GM21360 (cell line): ENCODE measurements around the gene BBS9.
"Not testable (repeated sequence)": the region's sequence is repeated elsewhere in the genome, so short reads cannot be mapped to it uniquely, and the experiment has no call there.

Source experiments
- ATAC-seq: cut with Tn5 transposase; IDR thresholded peaks from one replicate; pipeline ENCODE4 v1.9.1; 2021; ENCODE audit warnings: mild to moderate bottlenecking, moderate library complexity; ENCODE audit not compliant: unreplicated experiment

The BBS9 gene

DNA sequence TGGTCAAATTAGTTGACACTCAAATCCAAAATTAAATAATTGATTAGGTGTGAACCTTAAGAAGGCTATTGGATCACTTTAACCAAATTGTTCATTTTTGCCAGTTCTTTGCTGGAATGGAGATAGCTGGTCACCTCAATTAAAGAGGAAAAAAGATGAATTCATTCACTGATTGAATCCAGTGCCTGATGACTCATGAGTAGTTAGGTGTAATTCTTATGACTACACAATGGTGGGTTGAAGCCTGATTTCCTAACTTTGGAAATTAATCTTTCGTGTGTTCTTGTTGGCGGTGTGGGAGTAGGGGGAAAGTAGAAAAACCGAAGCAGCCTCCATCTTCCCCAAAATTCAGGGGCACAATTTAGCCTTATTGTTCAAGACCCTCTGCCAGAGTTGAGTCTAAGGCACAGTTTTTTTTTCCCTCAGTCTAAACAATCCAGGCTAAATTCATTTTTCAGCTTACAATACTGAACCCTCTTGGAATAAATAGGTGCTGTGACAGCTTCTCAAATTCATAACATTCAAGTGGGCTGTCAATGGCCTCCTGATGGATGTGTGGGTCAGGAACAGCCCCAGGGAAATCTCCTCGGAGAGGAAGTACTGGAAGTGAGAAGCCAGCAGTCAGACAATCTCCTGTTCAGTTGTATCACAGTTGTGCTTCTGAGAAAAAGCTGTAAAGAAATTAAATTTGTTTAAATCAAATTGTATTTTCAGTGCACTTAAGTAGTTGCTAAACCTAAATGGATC lies 356.6 kb downstream of the BBS9 start:
- ATAC-seq = no peak

DNA sequence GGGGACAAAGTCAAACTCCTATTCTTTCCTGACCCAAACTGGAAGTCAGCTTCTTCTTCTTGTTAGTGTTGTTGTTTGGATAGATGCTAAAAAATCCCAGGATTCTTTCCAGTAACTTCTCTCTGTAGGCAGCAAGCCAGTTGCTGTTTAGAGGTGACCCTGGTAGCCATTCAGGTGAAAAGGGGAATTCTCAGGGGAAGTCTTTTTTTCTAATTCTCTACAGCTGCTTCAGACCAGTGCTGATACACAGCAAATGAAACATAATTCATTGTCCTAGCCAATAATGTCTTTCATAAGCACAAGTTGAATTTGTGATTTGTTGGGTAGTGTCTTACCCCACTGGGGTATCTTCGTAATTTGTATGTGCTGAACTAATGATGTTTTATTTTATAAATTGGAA lies 357.3 kb downstream of the BBS9 start:
- no peak for ATAC-seq

DNA sequence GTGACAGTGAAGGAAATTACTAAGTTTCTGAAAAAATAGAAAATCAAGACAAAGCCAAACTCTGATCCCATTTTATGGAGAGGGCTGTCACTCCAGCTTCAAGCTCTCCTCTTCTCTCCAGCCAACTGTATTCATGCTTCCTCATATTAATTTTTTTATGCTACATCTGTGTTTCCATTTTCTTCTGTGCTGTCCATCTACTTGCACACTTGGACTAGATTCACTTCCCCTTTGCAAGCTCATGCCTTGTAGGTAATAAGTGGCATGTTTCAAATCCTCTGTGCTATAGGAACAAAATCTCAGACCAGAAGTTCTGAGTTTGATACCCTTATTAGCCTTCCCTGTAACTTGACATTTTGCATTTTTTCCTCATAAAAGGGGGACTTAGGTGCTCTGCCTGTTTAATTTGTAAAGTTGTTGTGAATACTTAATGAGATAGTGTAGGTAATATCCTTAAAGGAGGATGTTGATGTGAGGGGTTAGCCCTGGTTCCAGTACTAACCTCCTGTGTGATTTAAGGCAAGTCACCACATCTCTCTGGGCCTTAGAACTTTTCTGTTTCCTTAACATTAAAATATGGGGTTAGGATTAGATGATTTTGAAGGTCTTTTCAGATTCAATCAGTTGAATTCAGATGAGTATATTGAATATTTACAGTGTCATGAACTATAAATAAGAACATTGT lies 358.8 kb downstream of the BBS9 start:
- peak; percentile 88 for ATAC-seq

DNA sequence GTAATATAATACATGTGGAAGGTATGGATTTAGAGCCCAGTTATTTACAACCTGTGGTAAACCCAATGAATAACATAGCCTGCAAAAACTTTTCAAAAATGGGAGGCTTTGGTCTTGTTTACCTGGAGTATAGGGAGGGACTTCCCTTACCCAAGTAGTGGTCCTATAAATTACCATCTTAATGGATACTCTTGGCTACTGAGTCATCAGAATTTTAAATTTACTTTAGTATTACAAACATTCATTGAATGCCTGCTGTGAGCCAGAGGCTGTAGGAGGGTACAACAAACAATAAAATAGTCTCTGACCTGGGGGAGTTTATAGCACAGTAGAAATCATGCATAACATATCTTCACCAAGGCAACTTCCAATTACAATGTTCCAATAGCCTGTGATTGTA lies 365.1 kb downstream of the BBS9 start:
- no peak for ATAC-seq

DNA sequence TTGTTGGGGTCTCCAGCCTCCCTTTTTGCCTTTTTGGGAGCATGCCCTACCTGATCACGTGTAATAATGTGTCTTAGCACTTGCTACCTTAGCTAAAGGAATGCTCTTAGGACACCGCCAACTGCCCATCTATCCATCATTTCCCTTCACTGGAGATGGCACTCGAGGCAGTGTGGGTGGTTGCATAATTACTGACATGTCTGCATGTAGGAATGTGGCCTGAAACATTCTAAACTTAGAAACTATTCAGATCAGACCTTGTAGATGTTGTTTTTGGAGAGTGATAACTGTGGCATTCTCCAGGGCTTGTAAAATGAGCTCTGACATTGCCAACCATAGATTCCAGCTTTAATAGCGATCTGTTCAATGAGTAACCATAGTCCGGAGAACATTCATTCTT lies 365.8 kb downstream of the BBS9 start:
- ATAC-seq = no peak

DNA sequence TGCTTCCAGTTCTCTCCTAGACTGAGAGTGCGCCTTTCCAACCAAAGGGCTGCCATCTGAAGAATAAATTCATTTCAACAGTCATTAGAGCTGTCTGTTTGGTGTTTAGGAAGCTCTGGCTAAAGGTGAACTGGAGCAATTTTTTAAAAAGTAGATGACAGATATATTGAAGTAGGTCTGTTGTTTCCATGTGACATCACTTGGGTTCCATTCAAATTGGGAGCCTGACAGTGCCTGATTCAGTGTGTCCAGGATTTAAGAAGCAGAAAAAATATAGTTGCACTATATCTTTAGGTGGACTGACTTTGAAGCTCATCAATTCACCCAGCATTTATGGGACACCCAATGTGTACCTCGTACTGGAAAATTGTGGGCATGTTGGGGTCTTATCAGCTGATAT lies 367.7 kb downstream of the BBS9 start:
- no peak for ATAC-seq

DNA sequence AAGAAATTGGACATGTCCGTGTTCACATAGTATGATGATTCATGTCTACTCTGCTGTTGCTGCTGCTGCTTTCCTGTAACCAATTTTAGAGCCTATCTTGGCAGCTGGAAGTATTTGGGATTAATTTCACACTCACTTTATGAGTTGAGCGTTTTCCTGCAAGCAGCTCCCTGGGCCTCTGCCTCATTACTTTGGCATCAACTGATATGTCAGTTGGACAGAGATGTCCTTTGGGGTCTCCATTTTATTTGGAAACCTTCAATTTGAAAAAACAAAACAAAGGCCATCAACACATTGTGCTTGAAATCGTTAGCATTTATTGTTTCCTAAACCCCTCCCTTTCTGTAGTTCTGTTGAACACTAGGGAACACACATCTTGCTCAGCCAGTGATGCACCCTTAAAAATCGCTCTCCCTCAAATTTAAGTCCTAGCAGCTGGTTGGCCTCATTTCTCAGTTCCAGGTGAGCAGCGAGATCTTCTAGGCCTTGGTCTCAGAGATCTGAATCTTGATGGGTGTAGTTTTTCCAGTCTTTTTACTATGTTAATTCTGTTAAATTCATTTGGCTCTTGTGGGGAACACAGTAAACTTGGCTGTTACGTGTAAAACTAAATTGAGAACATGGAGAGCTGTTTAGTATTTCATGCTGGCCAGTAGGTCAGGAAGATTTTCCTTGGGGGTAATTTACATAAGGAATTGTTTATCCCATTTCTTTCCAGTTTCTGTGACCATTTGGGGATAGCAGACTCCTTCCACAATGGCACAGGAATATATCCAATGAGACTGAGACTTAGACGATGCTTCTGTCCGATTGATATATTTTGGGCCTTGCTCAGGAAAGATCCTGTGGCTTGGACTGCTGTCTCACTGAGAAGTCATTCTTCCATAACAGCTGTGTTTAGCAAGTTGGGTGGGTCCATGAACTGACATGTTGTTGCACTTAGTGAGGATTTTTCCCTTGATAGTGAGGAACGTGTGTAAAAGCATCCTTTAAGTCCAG lies 371.6 kb downstream of the BBS9 start:
- no peak for ATAC-seq

DNA sequence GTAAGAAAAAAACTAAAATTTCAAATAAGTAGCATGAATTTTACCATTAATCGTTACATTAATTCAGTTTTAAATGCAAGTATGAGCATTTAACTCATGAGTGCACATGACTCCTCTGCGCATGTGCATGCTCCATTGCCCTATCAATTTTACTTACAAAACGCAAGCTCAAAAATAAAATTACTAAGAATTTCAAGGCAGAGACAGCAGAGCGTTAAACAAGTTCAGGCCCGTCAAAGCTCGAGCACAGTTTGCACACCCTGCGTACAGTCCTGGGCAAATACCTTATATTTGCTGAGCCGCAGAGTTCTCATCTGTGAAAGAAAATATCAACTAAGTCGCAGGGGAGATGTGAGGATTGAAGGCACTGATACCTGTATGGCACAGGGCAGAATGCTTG lies 373.6 kb downstream of the BBS9 start:
- no peak for ATAC-seq

DNA sequence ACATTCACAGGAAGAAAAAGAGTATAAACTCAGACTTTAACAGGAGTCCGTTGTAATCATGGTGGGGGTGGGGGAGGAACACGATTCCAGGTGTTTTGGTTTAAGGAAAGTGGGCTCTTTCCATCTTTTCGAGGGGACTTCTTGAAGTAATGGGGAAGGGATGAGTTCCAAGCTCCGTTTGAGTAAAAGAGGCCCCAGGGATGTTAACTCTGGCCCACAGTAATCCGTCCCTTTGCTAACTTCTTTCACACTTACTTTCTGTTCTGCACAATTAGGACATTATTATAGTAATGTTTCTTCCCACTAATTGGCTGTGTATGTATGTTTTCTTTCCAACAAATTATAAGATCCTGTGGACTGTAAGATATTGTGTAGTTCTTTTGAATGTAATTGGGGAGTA lies 374.4 kb downstream of the BBS9 start:
- ATAC-seq = no peak

DNA sequence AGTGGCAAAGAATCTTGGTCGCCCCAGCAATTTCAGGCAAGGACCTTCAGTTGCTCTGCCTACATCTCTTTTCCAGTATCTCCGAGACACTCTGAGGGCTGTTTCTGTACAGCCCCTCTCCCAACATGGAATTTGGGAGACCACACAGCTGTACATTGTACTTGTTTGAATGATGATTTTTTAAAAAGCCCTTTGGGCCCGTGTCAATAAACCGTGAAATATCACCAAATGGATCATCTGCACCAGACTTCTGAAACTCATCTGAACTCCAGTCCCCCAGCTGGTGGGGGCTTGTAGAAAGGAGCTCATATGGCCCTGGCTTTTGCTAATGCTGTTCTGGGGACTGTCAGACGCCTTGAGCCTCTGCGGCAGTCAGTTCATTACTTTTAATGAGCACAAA lies 374.9 kb downstream of the BBS9 start:
- ATAC-seq = no peak

DNA sequence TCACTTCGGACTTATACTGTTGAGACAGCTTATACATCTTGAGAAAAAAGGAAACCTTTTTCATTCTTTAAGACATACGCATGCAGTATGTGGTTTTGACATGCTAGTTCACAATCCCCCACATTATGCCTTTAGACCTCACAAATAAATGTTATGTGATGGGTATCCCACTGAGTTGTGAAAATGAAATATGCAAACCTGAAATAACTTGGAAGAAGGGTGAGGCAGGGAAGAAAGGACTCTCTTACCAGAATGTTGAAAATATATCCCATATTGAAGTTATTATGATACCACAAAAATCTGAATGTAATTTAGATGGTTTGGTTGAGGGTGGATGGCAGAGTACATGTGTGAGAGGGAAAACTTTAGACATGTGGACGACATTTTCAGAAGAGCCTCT lies 379.8 kb downstream of the BBS9 start:
- ATAC-seq = no peak

DNA sequence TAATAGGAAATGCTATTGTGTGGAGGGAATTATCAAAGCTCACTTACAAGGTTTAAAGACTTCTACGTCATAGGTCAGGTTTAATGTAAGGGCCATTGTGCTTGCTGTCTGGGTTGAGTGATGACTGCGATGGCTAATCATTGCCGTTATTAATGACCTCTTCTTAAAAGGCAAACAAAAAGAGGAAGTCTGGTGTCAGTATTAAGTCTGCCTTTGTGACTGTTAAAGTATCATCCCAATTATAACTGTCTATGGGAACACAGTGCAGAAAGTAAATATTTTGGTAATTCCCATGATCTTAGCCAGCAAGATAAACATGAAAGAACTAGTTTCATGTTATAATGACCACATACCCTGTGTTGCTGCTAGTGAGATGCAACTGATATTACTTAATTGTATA lies 382.4 kb downstream of the BBS9 start:
- no peak for ATAC-seq

DNA sequence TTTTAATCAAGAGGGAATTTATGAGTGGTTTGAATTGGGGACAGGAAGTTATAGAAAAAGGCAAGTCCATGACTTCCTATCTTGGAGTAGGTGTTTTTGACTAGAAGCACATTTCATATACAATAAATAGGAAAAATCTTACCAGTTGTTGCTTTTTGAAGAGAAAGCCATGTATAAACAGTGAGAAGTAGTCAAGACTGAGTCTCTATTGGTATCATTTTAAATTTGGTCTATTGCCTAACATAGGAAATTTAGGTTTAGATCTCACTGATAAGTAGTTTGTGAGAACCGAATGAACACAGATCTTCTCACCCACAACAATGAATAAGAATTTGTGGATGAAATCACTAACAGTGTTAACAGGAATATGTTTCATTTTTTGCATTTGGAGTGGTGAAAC lies 387.2 kb downstream of the BBS9 start:
- ATAC-seq = no peak

DNA sequence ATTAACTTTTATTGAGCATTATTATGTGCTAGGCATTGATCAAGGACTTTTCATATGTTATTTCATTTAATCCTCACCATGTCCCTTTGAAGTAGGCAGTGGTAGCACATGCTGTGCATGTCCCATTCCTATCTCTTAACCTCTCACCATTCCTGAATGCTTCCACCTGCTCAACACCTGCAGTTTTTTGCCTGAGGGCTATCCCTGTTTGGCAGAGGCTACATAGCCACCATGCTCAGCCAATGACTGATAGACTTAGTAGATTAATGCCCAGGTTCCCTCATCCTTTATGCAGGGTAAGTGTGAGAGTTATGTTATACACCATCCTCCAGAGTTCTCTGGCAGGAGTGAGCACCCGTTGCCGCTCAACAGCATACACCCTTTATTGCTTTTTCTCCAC lies 387.8 kb downstream of the BBS9 start:
- ATAC-seq = no peak

DNA sequence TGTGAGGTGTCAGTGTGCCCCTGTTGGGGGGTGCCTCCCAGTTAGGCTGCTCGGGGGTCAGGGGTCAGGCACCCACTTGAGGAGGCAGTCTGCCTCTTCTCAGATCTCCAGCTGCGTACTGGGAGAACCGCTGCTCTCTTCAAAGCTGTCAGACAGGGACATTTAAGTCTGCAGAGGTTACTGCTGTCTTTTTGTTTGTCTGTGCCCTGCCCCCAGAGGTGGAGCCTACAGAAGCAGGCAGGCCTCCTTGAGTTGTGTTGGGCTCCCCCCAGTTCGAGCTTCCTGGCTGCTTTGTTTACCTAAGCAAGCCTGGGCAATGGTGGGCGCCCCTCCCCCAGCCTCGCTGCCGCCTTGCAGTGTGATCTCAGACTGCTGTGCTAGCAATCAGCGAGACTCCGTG lies 397.6 kb downstream of the BBS9 start:
- ATAC-seq = not testable (repeated sequence)

DNA sequence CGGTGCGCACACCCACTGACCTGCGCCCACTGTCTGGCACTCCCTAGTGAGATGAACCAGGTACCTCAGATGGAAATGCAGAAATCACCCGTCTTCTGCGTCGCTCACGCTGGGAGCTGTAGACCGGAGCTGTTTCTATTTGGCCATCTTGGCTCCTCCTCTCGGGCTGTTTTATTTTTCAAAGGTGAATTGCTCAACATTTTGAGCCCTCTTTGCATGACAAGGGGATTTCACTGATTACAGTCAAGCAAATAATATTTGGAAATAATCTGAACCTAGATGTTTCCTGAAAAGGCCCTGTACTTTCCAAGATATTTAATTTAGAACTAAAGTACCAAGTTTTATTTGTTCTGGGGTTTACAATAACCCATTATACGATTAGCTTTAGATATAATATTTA lies 398.2 kb downstream of the BBS9 start:
- ATAC-seq = not testable (repeated sequence)

DNA sequence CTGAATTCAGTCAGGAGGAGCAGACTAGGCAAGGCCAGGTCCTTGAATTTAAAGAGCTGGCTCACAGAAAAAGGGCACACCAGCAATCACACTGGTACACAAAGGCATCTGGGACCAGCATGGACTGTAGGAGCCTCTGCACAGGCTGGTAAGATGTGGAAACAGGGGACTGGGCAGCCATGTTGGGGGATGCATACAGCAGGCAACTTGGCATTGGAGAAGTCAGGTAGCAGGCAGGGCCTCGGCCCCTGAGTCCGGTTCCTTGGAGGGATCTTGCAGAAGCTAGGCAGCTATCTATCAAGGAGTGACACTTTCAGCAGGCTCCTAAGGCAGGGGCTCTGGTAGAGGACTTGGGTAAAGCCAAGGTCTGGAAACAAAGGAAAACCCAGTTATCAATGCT lies 399.7 kb downstream of the BBS9 start:
- ATAC-seq = no peak

DNA sequence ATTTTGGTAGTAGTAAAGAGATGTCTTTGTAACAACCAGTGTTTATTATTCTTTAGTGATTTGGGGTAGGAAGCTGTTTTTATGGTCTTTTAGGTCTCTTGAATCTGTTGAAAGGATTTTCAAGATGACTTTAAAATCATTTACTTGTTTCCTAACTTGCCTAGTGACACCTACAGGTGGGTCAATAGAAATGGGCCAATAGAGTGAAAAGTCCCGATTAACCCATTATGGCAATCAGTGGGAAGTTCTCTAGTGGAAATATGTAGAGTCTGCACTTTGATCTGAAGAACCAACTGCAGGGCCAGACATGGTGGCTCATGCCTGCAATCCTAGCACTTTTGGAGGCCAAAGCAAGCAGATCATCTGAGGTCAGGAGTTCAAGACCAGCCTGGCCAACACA lies 401.3 kb downstream of the BBS9 start:
- ATAC-seq = no peak

DNA sequence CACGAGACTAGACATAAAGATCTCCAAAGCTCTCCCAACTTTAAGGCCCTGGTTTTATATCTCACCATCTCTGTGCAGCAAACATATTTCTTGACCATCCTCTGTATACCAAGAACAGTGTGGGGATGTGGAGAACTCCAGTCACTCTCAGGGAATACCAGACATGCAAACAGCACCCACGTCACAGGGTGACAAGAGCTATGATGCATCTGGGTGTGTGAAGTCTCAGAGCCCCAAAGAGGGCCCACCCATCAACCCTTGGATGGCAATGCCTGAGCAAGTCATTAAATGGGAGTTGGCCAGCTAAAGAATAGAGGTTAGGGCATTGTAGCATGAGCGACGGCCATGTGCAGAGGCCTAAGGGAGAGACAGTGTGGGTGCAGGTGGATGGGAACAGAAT lies 402.5 kb downstream of the BBS9 start:
- ATAC-seq = no peak

DNA sequence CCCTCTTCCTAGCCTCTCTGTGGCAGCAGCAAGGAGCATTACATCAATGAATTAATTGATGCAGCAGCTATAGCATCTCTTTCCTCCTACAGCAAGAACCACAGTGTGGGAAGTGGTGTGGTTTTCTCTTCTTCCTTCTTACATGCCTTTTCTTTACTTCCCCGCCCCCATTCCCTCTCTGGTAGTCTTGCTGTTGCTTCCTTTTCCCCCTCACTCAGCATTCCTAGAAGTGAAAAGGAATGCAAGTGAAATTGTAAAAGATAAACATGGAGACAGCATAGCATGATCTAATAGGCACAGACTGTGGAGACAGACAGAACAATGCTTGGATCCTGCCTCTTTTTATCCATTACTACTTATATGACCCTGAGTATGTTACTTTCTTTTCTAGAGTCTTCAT lies 405.5 kb downstream of the BBS9 start:
- no peak for ATAC-seq

DNA sequence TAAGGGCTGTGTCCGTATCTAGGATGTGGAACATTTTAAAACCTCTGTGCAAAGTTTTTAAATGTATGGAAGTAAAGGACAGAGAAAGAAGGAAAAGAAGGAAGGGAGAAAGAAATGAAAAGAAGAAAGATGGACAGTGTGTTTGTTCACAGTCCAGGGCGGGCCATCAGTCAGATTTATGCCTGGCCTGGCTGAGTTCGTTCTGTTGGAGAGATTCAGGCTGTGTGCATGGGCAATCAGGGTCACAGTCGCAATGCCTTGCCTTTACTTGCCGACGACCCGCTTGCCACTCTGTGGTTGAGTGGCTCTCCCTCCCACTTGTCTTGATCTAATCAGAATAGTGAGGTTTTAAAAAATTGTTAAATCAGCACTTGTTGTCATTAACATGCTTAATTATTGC lies 406.6 kb downstream of the BBS9 start:
- no peak for ATAC-seq
